C1 segment of cervical spinal cord (tissue), 14 donors: Measurements from ENCODE around the gene KLHL17.
A peak's percentile ranks its signal among the peaks of the same experiment; 100 is the strongest.
"Not testable (repeated sequence)": the region's sequence is repeated elsewhere in the genome, so short reads cannot be mapped to it uniquely, and the experiment has no call there.

Experiments
- DNase-seq, 14 donors: peaks; one replicate each; lab custom pipeline; 2025; lab: John Stamatoyannopoulos, UW

Gene KLHL17

GRCh38 chr1:980137-980571 lies 19.8 kb downstream of the KLHL17 start:
- DNase-seq: no peak

- no peak for DNase-seq
These were observed 20.4 kb downstream of the KLHL17 start for GRCh38 chr1:980602-981395.

DNA sequence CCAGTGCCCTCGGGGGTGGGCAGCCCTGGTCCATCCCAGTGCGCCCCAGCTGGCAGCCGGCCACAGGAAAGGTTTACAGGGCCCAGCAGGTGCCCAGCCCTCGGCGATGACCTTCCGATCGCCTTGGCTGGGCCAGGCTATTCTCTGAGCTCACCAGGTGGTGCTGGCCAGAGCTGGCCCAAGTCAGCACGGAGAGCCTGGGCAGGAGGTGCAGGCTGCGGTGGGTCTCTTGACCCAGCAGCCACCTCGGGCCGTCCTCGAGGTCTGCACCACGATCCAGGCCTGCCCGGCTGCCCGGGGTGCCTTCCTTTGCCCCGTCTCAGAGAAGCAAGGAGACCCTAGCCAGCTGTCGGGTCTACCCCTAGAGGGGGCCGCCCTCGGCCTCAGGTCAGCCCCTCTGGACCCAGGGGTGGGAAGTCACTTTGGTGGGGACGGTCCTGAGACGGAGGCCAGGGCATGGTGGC lies 21.1 kb downstream of the KLHL17 start:
- DNase-seq: no peak

DNA sequence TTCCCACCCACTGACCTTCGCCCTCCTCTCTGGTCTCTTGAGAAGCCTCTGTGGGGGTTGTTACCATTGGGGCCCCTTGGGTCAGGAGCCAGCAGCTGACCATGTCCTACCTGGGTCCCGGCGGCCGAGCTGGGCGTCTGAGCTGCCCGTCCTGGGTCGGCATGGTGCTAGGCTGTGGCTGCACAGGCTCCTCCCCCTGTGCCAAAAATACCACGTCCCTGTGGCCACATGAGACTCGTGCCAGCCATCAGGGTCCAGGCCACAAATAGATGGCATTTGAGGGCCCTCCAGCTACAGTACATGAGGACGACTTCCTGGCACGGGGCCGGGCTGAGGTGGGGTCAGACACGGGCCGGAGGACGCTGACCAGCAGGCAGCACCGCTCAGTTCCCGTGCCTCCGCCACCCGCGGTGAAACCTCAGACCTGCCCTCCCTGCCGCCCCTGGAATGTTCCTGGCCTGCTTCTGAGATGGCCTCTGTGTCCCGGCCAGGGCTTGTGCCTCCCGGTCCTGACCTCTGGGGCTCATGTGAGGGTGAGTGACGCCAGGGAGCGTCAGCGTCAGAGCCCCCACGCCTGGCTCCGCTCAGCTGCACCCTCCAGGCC lies 21.7 kb downstream of the KLHL17 start, which contains the start of gene PERM1:
TSS of gene PERM1 (minus strand) at position 139 of the 604 bp plus-strand sequence. CDS start 1,064 bp downstream, outside the sequence.
- no peak for DNase-seq

DNA sequence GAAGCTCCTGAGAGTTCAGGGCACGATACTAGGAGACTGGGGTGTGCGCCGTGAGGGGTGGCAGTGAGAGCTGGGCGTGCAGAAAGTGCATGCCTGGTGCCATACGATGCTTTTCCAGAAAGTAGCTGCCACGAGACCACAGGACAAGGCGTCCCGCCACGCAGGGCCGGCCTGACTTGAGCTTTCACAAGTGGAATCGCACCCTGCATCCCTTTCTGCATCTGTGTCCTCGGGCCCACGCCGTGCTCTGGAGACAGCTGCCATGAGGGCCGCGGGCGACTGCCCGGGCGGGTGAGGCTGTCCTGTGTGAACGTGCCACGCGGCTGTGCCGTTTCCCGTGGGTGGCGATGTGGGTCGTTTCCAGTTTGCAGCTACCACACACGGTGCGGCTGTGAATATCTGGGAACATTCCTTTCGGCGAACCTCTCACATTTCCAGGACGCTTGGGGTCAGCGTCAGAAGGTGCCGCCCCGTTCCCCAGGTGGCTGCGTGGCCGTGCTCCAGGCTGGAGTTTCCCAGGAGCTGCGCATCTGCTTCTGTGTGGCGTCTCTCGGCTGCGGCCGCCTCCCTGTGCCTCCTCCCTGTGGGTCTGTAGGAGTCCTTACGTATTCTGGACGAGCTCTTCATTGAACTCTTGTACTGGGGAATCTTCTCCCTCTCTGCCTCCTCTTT lies 22.5 kb downstream of the KLHL17 start:
- no peak for DNase-seq

DNA sequence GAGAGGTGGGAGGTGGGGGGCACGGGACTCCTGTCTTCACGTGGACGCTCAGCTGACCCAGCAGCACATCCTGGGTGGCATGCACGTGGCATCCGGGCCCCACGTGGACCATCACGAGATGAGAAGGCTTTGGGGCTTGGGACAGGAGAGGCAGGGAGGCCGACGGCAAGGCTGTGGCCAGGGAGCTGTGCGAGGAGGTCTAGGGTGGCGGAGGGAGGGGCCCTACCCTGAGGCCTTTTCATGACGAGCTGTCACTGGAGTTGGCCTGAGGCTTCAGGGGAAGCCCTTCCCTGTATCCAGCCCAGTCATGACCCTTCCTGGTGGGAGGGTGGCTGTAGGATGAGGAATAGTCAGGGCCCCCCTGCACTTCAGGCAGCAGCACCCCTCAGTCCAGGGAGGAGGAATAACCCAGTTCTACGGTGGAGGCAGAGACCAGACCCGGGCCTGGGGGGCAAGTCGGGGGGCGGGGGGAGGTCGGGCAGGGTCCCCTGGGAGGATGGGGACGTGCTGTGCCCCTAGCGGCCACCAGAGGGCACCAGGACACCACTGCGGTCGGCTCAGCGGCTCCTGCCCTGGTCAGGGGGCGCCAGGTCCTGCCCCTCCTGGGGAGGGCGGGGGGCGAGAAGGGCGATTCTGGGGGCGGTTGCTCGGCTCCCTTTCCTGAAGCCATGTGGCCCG lies 23.6 kb downstream of the KLHL17 start:
- DNase-seq: peak in 5 of 14 donors; percentile 6 to 53 (median 19)

- no peak for DNase-seq
These were observed 24.1 kb downstream of the KLHL17 start for GRCh38 chr1:984476-984814.

GRCh38 chr1:985126-985525 lies 24.7 kb downstream of the KLHL17 start:
- DNase-seq: no peak

GRCh38 chr1:988061-988460 lies 27.7 kb downstream of the KLHL17 start:
- not testable (repeated sequence) for DNase-seq

DNA sequence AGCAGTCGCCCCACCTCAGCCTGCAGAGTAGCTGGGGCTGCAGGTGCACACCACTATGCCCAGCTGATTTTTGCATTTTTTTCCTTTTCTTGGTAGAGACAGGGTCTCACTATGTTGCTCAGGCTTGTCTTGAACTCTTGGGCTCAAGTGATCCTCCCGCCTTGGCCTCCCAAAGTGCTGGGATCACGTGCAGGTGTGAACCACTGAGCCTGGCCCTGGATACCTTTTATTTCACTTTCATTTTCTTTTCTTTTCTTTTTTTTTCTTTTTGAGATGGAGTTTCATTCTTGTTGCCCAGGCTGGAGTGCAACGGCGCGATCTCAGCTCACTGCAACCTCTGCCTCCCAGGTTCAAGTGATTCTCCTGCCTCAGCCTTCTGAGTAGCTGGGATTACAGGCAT lies 30.9 kb downstream of the KLHL17 start:
- not testable (repeated sequence) for DNase-seq

- DNase-seq: no peak
These were observed 31.5 kb downstream of the KLHL17 start for GRCh38 chr1:991895-992294.

DNA sequence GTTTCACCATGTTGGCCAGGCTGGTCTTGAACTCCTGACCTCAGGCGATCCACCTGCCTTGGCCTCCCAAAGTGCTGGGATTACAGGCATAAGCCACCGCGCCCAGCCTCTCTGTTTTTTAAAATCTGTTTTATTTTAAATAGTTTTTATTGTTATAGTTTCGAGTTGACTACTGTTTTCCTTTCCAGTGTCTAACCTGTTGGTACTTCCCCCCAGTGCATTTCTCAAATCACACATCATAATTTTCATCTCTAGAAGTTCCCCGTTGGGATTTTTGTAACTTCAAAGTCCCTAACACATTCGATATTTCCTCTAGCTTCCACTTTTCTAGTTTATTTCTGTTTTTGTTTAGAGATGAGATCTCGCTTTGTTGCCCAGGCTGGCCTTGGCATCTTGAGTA lies 32.0 kb downstream of the KLHL17 start:
- no peak for DNase-seq

- DNase-seq: no peak
These were observed 33.1 kb downstream of the KLHL17 start for GRCh38 chr1:993379-993995.

- DNase-seq: not testable (repeated sequence)
These were observed 34.2 kb downstream of the KLHL17 start for GRCh38 chr1:994546-994945.

DNA sequence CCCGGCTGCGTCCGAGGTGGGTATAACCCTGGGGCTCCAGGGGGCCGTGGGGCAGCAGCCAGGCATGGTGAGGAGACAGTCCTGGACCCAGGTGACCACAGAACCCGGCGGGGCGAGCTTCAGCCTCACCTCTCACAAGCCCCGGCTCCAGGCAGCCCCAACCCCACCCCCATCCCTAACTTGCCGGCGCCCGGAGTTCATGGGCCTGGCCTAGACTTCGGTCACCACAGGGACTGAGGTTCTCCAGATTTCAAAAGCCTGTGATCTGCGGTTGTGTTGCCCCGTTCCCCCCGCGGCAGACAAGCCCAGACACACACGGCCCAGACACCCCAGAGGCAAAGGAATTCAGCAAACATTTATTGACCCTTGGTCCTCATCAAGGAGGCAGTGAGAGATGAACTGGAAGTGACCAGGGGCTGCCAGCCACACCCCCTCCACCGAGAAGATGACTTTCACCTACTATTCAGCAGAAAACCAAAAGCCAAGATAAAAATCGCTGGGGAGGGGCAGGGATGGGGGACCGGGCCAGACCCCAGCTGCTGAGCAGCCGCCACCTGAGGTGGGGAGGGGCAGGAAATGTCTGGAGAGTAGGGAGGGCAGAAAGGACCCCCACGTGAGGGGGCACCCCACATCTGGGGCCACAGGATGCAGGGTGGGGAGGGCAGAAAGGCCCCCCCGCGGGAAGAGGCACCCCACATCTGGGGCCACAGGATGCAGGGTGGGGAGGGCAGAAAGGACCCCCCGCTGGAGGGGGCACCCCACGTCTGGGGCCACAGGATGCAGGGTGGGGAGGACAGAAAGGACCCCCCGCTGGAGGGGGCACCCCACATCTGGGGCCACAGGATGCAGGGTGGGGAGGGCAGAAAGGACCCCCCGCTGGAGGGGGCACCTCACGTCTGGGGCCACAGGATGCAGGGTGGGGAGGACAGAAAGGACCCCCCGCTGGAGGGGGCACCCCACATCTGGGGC lies 35.6 kb downstream of the KLHL17 start:
- DNase-seq: no peak

DNA sequence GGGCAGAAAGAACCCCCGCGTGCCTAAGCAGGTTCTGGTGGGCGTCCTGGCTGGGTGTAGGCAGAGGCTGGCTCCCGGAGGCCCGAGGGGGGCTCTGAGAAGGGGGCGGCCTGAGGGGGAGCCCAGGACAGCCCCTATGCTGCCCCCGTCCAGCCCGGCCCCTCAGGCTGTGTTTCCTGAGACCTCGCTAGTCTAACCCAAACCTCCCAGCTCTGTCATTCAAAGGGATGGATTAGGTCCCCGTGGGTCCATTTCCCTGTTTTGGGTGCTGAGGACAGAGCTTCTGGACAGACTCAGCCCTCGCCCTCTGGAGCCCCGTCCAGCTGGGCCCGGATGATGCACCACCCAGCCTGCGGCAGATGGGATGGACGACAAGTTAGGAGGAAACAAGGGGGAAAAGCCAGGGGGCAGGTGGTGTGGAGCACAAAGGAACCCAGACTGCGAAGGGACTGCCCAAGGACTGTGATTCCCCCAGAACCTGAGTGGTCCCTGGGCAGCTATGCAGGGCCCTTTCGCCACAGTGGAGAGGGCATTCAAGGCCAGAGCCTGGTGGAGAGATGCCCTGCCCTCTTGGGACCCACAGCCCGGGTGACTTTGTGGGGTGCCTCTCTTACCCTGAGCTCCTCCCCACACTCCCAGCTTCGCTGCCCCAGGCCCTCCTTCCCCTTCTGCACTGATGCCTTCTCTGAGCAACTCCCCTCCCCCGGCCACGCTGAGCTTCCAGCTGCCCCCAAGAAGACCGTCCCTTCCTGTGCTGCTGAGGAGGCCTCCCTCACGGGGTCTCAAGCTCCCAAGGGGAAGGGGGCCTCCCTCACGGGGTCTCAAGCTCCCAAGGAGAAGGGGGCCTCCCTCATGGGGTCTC lies 36.7 kb downstream of the KLHL17 start:
- no peak for DNase-seq

GRCh38 chr1:997713-997992 lies 37.3 kb downstream of the KLHL17 start:
- no peak for DNase-seq

GRCh38 chr1:997993-998744 lies 37.8 kb downstream of the KLHL17 start:
- no peak for DNase-seq

DNA sequence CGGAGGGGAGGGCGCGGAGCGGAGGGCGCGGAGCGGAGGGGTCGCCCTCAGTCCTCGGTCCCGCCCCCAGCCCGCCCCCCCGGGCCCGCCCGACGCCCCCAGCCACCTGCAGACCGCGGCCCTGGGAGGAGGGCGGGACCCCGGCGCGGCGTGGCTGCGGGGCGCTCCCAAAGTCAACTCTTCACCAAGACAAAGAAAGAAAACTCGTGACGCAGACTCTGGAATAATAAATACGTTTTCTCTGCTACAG lies 38.3 kb downstream of the KLHL17 start:
- no peak for DNase-seq
